Limb (tissue), 2 donors: Measurements from ENCODE around the gene RMDN3.

Experiments
- DNase-seq, 2 donors: peaks; one replicate each; pipeline ENCODE4 v3.0.0-alpha.2; 2016; ENCODE audit errors: extremely low spot score in 2 of 2

RMDN3 gene

GRCh38 chr15:40694688-40695468 lies 60.2 kb downstream of the RMDN3 start, which contains the start of gene RAD51:
RAD51 (plus strand) TSS chr15:40695174; CDS start chr15:40698759, 3,585 bp downstream.
- peak; percentile 95 to 97 for DNase-seq

GRCh38 chr15:40693904-40694687 lies 61.0 kb downstream of the RMDN3 start:
- no peak for DNase-seq

GRCh38 chr15:40691737-40692136 lies 63.3 kb downstream of the RMDN3 start:
- no peak for DNase-seq

GRCh38 chr15:40688932-40689799 lies 65.9 kb downstream of the RMDN3 start:
- no peak for DNase-seq
